GM12875 (cell line): ENCODE results near the gene PLEKHH2.

ENCODE experiments used
- H3K4me3 ChIP-seq: one replicate; pipeline ENCODE4 v1.5.1; 2011; ENCODE audit warnings: low read depth, low read length, control low read depth
- TF ChIP-seq, protein P1 (sequence below): IDR thresholded peaks from 2 replicates; pipeline ENCODE4 v1.5.1; 2011; ENCODE audit warnings: low read depth, mild to moderate bottlenecking, control low read depth, inconsistent platforms, low read length, moderate library complexity, borderline replicate concordance; ENCODE audit not compliant: insufficient read depth

The PLEKHH2 gene

GRCh38 chr2:43810888-43811287 is 173.8 kb downstream of the PLEKHH2 start:
- H3K4me3 ChIP-seq = no peak overlapping the region
- TF ChIP-seq, protein P1, sequence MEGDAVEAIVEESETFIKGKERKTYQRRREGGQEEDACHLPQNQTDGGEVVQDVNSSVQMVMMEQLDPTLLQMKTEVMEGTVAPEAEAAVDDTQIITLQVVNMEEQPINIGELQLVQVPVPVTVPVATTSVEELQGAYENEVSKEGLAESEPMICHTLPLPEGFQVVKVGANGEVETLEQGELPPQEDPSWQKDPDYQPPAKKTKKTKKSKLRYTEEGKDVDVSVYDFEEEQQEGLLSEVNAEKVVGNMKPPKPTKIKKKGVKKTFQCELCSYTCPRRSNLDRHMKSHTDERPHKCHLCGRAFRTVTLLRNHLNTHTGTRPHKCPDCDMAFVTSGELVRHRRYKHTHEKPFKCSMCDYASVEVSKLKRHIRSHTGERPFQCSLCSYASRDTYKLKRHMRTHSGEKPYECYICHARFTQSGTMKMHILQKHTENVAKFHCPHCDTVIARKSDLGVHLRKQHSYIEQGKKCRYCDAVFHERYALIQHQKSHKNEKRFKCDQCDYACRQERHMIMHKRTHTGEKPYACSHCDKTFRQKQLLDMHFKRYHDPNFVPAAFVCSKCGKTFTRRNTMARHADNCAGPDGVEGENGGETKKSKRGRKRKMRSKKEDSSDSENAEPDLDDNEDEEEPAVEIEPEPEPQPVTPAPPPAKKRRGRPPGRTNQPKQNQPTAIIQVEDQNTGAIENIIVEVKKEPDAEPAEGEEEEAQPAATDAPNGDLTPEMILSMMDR = no peak

DNA sequence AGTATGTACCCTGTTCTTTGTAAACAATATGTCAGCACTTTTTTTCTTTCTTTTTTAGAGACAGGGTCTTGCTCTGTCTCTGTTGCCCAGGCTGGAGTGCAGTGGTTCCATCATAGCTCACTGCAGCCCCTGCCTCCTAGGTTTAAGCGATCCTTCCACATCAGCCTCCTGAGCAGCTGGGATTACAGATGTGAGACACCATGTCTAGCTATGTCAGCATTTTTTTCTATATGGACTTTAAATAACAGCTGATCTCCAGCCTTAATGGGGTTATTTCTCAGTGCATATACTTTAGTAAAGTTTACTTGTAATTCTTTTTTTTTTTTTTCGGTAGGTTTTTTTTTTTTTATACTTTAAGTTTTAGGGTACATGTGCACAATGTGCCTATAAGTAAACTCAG is 174.9 kb downstream of the PLEKHH2 start:
- TF ChIP-seq, protein P1 = no peak
- no peak overlapping the region for H3K4me3 ChIP-seq

GRCh38 chr2:43812947-43813346 is 175.9 kb downstream of the PLEKHH2 start:
- no peak overlapping the region for H3K4me3 ChIP-seq
- TF ChIP-seq, protein P1 = no peak

GRCh38 chr2:43814711-43815110 is 177.7 kb downstream of the PLEKHH2 start:
- H3K4me3 ChIP-seq = no peak overlapping the region
- TF ChIP-seq, protein P1 = no peak
